ENCODE data around the gene FASTK.

GRCh38 chr7:151119902-151120301 is 39.3 kb upstream of the FASTK start:
- TF ChIP-seq CTCF (IDR thresholded peaks at IDR 0.05), result no peak
- TF ChIP-seq POLR2A (IDR thresholded peaks at IDR 0.05), result no peak
